GM12873 (cell line): Measurements from ENCODE around the gene DAAM1.

ENCODE experiments used
- TF ChIP-seq, protein P1 (sequence below): IDR thresholded peaks from 2 replicates; pipeline ENCODE4 v1.5.1; 2012; ENCODE audit warnings: low read depth, mild to moderate bottlenecking, moderate library complexity, low read length, control low read depth; ENCODE audit not compliant: insufficient read depth; ENCODE audit errors: missing control alignments

The DAAM1 gene

DNA sequence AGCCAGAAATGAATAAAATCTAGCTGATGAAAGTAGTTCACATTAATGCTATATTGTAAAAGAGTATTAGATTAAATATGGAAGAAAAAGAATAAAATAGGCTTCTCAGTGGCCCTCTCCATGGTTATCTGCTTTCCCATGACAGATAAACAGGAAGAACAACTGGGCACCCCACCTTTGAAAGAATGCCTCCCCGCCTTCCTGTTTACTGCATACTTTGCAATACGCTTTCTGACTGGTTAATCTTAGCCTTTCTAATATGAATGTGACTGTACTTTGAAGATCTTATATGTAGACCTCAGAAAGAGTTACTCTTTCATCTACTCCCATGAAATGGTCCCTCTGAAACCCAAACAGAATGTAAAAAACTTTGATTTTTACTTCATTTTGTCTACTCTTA is 34.1 kb upstream of the DAAM1 start:
- TF ChIP-seq, protein P1, sequence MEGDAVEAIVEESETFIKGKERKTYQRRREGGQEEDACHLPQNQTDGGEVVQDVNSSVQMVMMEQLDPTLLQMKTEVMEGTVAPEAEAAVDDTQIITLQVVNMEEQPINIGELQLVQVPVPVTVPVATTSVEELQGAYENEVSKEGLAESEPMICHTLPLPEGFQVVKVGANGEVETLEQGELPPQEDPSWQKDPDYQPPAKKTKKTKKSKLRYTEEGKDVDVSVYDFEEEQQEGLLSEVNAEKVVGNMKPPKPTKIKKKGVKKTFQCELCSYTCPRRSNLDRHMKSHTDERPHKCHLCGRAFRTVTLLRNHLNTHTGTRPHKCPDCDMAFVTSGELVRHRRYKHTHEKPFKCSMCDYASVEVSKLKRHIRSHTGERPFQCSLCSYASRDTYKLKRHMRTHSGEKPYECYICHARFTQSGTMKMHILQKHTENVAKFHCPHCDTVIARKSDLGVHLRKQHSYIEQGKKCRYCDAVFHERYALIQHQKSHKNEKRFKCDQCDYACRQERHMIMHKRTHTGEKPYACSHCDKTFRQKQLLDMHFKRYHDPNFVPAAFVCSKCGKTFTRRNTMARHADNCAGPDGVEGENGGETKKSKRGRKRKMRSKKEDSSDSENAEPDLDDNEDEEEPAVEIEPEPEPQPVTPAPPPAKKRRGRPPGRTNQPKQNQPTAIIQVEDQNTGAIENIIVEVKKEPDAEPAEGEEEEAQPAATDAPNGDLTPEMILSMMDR, result no peak

DNA sequence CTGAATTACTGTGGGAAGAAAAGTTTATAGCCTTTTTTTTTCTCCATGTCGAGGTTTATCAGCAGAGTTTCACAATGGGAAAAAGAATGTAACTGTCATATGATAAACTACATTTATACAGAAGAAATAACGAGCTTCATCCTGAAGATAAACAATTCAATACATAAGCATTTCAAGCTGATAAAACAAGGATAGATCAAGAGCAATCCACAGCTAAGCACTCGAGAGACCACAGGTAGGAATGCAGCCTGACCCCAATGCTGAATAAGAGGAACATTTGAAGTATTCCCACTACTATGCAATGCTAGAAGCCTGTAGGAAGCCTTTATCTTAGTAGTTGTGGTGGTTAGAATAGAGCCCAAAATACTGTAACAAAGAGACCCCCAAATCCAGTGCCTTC is 32.6 kb upstream of the DAAM1 start:
- TF ChIP-seq, protein P1, result no peak

DNA sequence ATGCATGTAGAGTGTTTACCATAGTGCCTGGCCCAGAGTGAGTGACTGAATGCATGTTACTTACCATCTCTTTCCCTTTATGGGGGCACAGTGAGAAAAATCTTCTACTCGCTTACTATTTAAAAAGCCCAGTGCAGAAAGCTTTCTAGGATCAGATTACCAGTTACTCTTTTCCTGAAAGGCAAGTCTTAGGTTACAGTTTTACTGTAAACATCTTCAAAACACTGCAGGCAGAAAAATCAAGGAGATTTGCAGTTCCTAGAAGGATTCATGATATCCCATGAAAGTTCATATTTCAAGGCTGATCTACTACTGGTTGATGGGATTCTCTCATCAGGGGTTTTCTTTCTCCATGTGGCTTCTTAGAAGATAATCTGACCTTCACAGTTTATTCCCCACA is 29.3 kb upstream of the DAAM1 start:
- TF ChIP-seq, protein P1, result no peak

DNA sequence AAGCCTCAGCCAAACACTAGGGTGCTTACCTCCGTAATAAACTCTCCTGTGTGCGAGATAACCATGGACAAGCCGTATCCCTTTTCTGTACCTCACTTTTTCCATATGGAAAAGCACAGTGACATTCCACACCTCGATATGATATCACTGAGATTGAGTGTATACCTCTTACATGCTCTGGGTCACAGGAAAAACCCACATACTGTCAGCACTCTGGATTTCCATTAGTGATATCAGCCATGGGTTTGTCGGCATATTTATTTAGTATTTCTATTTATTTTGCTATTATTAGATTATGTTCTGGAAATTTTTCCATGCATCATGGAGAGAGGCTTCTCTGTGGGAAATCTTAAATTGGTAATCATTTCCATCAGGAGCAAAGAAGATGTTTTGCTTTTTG is 28.0 kb upstream of the DAAM1 start:
- TF ChIP-seq, protein P1, result no peak

DNA sequence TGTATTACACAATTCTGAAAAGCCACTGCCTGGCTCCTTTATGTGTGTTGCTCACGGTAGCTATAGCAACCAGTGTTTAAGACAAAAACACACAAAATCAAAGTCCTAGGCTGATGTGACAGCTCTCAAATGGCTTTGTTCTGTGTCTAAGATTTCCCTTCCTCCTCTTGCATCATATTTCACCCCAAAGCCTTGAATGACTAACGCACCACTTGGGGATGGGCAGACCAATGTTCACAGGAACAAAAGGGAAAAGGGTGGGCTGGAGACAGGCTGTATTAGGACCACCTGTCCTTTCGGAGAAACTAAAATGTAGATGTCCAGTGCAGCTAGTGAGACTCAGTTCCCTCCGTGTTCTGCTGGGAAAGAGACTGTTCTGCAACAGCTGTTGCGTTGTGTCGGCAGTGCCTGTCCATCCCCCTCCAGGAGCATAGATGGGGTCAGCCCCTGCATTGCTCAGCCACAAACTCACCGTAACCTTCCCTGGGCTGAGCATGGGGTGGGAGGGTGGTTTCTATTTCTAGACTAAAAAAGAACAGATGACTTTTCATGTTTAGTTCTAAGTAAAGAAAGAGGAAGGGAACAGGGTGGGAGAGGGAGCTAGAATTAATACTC is 26.8 kb upstream of the DAAM1 start:
- TF ChIP-seq, protein P1, result no peak

DNA sequence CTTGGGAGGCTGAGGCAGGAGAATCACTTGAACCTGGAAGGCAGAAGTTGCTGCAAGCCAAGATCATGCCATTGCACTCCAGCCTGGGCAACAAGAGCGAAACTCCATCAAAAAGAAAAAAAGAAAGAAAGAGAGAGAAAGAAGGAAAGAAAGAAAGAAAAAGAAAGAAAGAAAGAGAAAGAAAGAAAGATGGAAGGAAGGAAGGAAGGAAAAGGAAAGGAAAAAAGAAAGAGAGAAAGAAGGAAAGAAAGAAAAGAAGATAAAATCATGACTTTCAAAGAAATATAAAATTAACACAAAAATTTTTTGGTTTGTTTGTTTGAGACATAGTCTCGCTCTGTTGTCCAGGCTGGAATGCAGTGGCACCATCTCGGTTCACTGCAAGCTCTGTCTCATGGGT is 22.2 kb upstream of the DAAM1 start:
- TF ChIP-seq, protein P1, result no peak

DNA sequence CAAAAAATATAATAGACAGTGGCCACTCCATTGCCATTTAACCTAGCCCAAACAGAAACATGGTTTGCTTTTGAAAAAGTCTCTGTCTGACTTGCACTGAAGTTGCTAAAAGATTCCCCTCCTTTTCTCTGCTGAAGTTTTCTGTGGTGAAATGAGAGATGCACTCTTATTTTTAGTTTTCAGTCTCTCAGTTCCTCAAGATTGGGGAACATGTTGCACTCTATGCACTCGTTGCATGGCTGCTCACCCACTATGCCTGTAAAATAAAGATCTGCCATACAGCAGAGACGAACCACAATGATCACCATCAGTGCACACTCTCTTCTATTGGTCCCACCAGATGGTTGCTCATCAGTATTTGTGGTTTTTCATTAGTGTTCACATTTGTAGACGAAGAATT is 13.1 kb upstream of the DAAM1 start:
- TF ChIP-seq, protein P1, result no peak
